ENCODE data around the gene CDH13.

The CDH13 gene

DNA sequence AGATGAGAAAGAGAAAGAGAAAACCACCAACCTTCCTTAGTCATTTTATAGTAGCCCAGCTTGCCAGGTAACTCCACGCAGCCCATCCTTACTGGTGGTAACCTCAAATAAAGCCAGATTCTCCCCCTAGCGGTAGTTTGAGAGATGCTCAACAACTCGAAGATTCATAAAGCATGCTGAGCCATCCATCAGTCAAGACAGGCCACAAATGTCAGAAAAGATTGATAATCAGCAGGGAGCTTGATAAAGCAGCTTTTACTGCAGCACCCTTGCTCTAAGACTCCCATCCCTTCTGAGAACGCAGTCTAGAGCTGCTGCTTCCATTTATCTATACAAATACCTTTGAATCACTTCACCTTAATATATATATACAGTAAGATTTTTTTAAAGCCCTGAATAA, 729.5 kb downstream of the CDH13 start:
- no peak for DNase-seq (ENCODE audit: low read depth)

DNA sequence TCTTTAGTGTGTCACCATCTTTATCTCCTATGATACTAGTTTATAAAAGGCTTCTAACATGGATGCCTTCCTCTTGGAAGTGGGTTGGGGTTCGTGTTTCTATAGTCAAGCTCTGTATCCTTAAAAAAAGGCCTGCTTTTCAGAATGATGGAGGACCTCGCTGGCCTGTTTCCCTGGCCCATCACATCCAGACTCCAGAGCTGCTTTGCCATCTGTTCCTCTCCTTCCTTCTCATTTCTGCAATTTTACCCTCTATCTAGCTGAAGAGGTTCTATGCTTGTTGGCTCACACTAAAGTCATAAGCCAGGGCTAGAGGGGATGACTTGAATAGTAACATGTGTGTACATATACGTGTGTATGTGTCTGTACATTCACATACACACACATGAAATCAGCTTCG, 730.2 kb downstream of the CDH13 start:
- no peak for DNase-seq (ENCODE audit: low read depth)

DNA sequence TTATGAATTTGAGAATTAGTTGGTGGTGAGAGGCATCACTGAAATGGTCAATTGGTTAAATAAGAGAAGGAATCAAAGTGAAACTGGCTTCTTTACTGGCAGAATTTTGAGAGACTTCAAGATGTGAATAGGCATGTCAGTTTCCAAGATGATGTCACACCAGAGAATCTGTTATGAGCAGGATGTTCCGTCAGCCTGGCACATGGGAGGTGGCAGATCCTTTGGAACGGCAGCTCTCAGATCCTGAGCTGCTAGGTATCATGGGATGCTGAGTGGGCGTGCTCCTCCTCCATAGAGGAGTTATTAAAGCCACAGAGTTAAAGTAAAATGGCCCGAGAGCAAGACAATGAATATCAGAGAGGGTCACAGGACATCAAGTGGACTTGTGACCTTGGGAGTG, 736.8 kb downstream of the CDH13 start:
- DNase-seq (ENCODE audit: low read depth), result no peak

DNA sequence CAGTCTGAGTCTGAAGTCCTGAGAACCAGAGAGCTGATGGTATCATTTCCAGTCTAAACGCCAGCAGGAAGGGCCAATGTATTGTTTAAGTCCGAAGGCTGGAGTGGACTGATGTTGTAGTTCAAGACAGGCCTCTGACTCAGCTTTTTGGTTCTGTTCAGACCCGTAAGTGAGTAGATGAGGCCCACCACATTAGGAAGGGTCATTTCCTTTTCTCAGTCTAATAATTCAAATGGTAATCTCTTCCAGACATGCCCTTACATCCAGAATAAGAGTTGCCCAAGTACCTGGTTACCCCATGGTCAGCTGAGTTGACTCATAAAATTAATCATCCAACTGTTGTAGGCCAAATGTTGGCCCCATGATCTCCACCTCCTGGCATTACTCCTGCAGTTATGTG, 738.4 kb downstream of the CDH13 start:
- no peak for DNase-seq (ENCODE audit: low read depth)

DNA sequence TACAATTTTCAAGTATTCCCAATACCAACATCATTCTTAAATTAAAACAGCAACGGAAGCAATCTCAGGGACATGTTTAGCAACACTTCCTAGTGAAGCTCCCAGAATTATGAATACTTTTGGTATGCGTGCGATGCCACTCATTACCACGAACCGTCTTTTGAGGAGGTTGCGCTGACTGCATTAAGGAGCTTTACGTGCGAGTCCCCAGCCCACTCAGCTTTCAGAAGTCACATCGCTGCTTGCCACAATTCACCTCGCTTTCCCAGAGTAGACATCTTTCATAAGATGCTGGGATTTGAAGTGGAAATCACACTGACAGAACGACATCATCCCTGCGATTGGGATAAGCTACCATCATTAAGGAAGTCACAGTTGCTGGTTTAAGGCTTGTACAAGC, 739.5 kb downstream of the CDH13 start:
- no peak for DNase-seq (ENCODE audit: low read depth)

DNA sequence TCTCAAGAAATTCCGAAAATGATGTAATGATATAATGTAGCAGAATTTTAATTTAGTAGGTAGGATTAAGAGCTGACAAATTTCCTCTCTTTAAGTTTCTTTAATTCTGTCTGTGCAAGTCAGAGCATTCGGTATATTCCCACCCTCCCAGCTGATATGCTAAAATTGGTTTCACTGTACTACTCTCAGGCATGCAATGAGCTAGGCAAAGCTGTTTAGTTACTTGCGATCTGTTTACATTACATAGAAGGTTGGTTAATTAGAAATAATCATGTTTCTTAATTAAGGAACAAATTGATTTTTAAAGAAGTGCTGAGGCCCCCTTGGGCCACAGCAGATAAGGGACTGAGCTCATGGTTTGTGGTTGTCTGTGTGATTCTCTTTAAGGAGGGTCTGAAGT, 748.2 kb downstream of the CDH13 start:
- DNase-seq (ENCODE audit: low read depth), result no peak

DNA sequence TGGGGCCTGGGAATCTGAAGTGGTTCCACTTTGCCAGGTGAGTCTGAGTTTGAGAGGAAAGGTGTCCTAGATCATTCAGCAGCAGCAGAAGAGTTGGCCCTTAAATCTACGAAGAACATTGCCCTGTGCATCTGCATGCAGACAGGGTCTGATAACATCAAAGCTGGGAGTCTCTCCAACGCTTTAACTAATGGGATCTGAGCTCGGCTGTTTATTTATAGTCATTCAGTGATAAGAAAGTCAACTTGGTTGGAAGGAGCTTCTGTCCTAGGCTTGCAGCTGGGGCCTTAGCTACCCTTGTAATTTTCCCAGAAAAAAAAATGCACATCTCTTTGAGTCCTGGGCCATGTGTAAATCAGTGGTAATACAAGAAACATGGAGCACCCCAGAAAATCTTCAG, 763.0 kb downstream of the CDH13 start:
- DNase-seq (ENCODE audit: low read depth), result no peak

DNA sequence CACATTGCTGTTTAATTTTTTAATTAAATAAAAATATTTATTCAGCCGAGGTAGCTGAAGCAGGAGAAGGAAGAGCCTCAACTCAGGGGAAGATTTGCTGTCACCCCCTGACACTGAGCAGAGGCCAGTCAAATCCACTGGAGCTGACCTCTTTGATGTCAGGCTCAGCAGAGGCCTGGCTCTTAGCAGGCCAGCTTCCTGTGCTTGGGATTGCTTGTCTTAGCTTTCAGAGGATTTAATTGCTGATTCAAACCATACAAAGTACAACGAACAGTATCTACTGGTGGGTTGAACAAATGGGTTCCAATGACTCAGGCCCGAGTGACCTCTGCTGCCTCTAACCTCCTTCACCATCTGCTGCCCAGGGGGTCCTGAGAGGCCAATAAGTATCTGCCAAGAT, 764.0 kb downstream of the CDH13 start:
- no peak for DNase-seq (ENCODE audit: low read depth)

DNA sequence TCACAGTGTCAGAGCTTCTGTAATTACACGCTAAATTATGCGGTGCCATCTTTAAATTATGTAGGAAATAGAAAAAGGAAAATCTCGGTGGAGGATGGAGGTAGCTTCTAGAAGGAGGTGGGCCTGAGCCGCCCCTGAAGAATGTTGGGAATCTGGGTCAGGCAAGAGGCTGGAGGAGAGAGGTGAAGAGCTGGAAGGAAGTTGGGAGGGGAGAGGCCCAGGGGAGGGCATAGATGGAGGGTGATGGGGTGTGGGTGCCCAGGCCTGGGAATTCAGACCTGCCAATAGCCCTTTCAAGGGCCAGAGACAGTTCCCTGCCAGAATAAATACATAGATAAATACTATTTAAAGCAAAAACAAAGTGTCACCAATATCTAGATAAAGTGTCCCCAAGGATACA, 766.0 kb downstream of the CDH13 start:
- DNase-seq (ENCODE audit: low read depth), result no peak

DNA sequence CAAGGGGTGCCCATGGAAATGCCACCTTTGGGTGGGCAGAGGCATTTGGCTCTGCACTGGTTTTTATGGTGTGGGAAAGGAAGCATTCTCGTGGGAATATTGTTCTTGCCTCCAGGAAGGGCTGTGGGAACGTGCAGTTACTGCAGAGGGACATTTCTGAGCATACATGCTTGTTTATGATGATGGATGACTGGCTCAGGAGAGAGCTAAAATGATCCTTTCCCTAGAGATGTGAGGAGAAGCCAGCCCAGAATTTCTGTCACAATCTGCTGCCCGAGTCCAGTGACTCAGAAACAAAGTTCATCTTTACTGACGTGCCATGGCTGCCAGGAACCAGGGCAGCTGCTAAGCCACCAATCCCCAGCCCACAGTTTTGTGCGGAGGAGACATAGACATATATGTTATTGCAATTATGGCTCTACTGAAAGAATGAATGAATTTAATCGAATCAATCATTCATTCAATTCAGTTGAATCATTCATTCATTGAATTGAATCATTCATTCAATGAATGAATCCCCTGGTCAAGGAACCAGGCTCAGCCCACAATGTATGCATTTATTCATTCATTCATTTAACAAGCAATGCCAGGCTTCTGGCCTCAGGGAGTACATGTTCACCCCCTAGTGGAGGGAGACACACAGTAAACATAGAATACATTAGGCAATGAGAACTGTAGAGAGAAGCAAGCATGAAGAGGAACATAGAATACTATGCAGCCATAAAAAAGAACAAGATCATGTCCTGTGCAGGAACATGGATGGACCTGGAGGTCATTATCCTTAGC, 766.6 kb downstream of the CDH13 start:
- no peak for DNase-seq (ENCODE audit: low read depth)

DNA sequence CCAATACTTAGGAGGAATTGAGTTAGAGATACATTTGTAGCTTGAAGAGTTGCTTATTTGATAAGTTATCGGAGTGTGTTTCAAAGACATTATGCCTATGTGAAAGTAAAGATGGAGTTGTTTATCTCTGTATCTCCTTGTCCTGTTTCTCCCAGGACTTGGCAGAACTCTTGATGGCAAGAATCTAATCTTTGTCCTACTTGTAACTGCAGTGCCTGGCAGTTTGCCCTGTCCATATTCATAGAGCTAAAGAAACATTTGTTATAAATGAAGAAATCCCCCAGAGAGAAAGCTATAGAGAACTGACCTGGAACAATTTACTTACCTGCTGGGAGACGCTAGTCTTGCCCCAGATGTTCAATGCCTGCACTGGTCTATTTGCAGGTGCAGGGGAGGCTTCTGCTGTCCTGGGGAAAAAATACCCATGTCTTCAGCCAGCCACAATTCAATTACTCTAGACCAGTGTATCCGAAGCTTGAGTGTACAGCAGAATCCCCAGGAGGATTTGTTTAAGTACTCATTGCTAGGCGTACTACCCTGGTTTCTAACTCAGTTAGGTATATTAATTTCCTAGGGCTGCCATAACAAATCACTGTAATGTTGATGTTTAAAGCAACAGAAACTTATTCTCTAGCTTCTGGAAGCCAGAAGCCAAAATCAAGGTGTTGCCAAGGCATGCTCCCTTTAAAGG, 771.0 kb downstream of the CDH13 start:
- DNase-seq (ENCODE audit: low read depth), result no peak

DNA sequence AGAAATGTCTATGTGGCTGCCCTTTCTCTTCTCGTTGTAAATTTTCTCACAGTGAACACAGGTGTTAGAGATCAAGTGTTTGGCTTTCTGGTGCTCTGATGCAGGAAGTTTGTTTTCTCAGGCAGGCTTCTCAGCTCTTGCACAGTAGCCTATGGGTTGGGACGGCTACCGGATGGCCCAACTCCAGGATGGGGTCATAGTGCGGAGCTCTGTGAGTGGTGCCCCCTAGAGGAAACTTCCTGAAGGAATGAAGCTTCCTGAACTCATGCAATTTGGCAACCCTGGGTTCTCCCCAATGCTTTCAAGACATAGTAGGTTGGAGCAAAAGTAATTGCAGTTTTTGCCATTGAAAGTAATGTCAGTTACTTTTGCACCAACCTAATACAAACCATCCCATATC, 773.5 kb downstream of the CDH13 start:
- no peak for DNase-seq (ENCODE audit: low read depth)

DNA sequence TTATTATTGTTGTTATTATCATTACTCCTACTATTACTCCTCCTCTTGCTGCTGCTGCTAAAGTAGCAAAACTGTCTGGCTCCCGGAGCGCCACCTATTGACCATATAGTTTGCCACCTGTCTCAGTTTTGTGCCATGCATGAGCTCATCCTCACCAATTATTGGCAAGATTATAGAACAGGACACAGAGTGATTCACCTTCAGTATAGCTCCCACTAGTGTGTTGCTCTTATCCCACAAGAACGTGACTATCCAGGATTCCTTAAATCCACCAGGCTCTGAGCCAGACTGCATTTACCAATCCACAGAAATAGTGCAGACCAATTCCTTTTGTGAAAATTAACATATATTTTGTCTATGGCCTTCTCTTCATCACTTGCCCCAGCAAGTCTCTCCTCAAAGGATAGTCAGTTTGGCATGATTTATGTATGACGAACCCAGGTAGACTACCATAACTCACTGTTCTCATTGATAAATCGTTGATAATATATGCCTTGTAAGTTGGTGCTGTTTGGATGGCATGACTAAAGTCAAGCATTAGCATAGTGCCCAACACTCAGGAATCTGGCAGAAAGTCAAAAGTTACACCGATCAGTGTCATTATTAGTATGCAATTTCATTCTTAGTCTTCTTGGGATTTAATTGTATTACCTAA, 775.5 kb downstream of the CDH13 start:
- no peak for DNase-seq (ENCODE audit: low read depth)

DNA sequence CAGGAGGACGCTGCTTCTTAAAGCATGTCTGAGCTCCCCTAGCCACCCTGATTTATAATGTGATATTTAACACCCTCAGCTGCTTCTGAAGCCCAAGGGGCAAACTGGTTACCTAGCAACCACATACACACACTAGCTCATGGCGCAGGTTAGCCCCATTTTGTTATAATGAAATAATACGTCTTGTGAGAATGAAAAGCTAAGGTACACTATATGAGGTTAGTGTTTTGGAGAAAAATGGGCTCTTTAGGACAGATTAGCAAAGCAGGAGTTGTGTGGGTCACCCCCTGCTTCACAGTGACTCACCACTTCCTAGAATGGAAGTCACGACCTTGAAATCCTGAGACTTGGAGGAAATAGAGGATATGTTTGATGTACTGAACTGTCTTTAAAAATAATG, 776.2 kb downstream of the CDH13 start:
- no peak for DNase-seq (ENCODE audit: low read depth)

DNA sequence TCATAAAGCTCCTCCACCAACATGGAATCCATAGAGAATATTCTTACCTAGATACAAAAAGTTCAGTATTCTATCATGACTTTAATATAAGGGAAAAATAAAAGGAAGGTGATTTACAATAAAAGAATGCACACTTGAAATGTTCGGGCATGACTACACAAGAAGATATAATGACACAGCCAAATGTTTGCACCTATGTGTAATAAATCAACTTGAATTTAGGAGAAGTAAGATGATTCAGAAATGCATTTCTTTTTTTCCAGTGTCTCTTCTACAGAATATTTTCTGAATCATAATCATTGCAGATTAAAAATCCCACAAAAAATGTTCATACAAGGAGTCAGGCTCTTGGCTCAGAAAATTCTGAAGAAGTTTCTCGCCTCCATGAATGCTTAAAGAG, 777.0 kb downstream of the CDH13 start:
- DNase-seq (ENCODE audit: low read depth), result no peak

DNA sequence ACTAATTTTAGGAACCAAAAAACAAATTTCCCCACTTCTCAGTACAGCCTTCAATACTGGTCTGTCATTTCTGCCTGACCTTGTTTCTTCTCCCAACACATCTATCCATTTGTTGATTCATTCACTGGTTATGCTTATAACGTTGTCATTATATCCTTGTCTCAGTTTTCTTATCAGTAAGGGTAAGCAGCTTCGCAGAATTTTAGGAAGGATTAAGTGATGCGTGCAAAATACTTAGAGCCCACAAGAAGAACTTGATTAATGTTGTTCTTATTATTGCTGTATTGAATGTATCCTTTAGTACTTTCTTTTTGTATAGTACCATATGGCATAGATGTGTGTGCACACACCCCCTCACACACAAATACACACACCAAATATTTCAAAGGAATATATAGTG, 777.5 kb downstream of the CDH13 start:
- DNase-seq (ENCODE audit: low read depth), result no peak

DNA sequence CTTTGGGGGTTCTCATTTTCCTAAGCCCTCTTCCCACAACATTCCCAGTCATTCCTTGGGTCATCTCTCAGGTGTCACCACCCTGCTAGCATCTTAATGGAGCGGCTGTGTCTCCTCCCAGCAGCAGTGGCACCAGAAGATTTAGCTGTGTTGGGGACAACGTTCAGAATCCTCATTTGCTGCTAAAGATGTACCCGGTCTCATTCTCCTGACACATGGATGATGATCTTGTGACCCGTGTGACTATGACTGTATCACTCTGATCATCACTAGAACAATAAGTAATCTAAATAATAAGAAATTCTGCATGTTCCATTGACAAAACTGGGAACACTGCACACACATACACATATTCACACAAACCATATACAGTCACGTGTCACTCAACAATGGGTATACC, 781.2 kb downstream of the CDH13 start:
- no peak for DNase-seq (ENCODE audit: low read depth)

DNA sequence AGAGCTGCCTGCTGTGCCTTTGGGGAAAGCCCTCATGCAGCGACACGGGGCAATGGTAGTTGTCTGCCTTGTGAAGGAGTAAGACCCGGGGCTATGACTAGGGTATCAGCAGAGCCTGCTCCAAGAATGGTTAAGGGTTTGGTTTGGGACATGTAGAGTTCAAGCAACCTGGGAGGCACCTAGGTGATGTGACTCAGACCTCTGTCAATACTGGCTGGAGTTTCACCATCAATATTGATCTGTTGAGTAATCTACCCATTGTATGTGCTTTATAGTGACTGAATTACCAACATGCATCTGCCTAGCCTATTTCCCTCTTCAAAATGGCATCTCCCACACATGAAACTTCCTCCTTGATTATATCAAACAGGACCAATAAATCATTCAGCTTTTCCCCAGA, 782.6 kb downstream of the CDH13 start:
- DNase-seq (ENCODE audit: low read depth), result no peak

DNA sequence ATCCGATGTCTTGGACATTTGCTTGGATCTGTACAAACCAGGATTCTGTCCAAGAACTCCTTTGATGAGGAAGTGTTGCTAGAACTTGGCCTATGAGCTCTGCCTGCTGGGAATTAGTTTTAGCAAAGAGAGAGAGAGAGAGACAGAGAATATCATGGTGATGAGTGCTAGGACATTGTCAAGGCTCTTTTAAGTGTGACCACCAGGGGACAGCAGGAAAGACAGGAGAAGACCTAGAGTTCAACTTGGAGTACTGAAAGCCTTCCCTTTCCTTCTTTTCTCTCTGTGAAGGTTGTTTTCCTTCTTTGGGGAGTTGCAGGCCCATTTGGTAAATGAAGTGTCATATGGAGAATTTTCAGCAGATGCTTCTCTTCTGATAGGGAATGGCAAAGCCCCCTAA, 791.8 kb downstream of the CDH13 start:
- no peak for DNase-seq (ENCODE audit: low read depth)

DNA sequence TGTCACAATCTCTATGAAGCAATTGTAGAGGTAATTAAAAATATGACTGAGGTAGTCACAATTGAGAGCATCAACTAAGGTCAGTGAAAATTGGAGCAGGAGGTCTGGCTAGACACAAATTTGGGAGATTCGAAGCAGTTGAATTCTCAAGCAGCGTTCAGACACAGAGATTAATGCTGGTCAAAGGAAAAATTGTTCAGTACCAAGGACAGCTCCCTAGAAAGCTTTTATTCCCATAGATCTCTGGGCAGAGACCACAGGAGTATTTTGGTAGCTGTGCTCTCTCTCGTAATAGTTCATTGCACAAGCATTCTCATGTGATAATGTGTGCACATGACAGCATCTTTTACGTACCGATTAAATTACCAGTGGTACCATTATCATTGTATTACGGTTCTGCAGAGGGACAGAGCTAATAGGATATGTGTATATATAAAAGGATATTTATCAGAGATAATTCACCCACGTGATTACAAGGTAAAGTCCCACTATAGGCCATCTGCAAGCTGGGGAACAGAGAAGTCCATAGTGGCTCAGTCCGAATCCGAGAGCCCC, 793.5 kb downstream of the CDH13 start:
- DNase-seq (ENCODE audit: low read depth), result no peak

DNA sequence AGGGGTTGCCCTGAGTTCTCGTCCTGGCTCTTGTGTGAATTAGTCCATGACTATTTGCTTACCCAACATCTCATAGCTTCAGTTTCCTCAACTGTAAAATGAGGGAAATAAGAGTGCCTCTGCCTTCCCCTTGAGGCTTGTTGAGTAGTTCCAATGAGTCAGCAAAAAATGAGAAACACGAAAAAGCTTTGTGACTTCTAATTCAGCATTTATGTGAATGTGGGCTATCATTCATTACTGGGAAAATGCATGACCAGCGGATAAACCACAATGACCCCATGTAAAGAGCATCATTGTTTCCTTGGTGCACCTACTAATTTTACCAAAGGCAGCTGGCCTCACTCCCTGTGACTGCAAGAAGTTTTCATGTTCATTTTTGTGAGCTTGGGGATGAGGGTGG, 806.4 kb downstream of the CDH13 start:
- no peak for DNase-seq (ENCODE audit: low read depth)

DNA sequence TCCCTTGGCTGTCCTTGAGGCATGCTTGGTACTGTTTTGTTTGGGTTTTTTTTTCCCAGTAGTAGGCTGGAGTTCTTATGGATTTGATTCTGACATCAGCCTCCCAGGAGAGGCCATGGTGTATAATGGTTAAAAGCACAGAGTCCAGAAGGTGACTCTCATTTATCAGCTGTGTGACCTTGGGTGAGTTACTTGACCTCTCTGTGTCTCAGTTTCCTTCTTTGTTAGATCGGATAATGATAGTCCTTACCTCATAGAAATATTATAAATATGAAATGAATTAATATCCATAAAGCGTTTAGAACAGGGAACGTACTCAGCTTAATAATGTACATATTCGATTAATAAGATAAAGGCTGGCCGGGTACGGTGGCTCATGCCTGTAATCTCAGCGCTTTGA, 810.3 kb downstream of the CDH13 start:
- no peak for DNase-seq (ENCODE audit: low read depth)

DNA sequence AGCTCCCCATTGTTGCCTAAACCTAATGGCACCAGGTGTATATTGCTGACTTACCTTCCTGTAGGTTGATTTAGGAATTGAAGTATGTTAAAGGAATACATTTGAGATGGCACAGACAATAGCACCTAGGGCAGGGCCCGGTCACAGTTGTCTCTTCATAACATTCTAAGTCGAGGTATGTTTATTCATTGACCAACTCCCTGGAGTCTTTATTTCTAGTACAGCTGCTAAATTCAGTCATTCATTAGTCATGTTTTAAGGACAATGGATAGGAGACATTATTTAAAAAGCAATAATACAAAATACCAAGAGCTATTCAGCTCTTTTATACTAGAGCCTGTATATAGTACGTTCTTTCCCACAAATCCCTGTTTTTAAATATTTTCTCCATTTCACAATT, 811.6 kb downstream of the CDH13 start:
- no peak for DNase-seq (ENCODE audit: low read depth)

All from activated T-helper 1 cell treated with Interleukin-2 at 50 U/mL for 16 hours (primary cell).